ENCODE results near the gene SMOC1. TPM values are rescaled to one million over a fixed set of nuclear protein-coding genes. Genes with fewer than 3 reads are reported as not detected.

The SMOC1 gene
- total and polyA plus RNA-seq, 2 of the 8 experiments (the other 6 are each of a cell fraction or from before 2014, with no cell fraction given) = 1.6 to 2.4 TPM

DNA sequence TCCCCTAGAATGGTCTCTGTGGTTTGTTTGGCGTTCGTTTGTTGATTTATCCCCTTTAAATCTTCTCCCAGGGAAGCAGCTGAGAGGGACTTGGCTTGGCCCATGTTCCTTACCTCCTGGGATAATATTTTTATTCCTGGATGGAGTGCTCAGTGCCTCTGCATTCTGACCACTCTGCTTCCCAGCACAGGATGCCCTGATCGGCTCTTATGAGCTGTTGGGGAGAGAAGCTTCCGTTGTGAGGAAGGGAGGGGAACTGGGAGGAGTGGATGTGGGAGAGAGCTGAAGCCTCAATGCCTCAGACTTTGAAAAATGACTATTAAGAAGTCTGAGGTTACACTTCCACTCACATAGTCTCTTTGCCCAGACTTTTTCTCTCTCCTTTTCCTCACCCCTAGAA lies 114.8 kb downstream of the SMOC1 start (continued):
- TF ChIP-seq SIN3A (conservative IDR thresholded peaks at IDR 0.05 in 1 of 2, IDR thresholded peaks at IDR 0.05 in 1 of 2; ENCODE audit: low read depth in 1 of 2, low read length in 2 of 2) (no peak), CREB1 (IDR thresholded peaks at IDR 0.05) (no peak), BACH1 (IDR thresholded peaks at IDR 0.05; ENCODE audit: low read length) (no peak), EGR1 (IDR thresholded peaks at IDR 0.05; ENCODE audit: borderline replicate concordance, low read depth, low read length) (no peak), CHD7 (IDR thresholded peaks at IDR 0.05; ENCODE audit: insufficient replicate concordance, low read length) (no peak)

All from H1 (cell line).